Measurements from ENCODE around the gene CALML6.
"Not testable (repeated sequence)": the region's sequence is repeated elsewhere in the genome, so short reads cannot be mapped to it uniquely, and the experiment has no call there.

CALML6 gene

GRCh38 chr1:1914971-1915692 is at the start of gene CALML6:
TSS of gene CALML6 (plus strand) at chr1:1915260. CDS start at chr1:1915281, 21 bp downstream.
- no peak for DNase-seq

GRCh38 chr1:1867164-1867563 is 47.9 kb upstream of the CALML6 start:
- no peak for DNase-seq

DNA sequence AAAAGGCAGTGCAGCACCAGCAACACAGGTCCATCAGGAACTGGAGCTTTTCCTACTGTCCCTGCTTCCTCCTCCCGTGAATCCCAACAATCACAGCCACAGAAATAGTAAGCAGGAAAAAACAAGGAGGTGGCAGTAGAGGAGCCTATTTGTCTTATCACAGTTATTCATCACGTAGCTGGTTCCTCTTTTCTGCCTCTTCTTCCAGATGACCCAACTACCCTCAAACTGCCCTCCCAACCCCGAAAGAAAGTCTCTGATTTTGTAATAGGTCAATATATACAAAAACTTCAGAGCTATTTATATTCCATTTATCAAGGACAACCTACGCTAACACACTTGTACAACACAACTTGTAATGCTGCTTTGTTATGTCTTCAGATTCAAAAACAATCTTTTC is 45.6 kb upstream of the CALML6 start:
- DNase-seq, result no peak

DNA sequence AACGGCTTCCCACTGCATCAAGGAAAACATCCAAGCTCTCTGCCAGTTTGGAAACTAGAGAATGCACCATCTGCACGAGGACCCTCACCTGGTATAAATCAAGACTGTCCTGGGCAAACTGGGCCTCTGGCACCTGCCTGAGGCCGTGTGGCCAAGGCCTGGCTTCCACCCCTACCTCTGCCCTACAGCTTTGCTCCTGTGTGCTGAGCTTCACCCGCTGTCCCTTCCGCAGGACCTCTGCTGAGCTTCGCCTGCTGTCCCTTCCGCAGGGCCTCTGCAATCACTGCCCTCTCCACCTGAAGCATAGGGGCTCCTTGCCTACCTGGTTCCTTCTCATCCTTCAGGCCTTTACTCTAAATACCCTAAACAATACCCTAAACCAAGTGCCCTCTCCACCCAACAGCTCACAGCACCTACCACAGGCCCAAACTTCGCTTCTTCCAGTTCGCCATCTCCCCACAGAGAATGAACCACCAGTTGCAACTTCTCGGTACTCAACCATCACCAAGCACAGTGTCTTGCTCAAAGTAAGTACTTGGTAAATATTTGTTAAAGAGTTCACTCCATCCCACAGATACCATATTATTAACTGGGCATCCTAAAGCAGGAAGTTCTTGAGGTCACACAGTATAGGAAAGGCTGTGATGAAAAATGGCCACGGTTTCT is 42.6 kb upstream of the CALML6 start:
- DNase-seq, result no peak

GRCh38 chr1:1873186-1873585 is 41.9 kb upstream of the CALML6 start:
- DNase-seq, result no peak

DNA sequence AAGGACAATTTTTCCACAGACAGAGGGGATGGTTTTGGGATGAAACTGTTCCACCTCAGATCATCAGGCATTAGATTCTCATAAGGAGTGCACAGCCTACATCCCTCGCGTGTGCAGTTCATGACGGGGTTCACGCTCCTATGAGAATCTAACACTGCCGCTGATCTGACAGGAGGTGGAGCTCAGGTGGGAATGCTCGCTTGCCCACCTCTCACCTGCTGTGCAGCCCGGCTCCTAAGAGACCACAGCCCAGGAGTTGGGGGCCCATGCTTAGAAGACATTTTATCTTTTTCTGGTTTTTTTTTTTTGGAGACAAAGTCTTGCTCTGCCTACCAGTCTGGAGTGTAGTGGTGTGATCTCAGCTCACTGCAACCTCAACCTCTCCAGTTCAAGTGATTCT is 40.2 kb upstream of the CALML6 start:
- DNase-seq, result no peak

GRCh38 chr1:1875932-1876331 is 39.1 kb upstream of the CALML6 start:
- no peak for DNase-seq

GRCh38 chr1:1876335-1876930 is 38.6 kb upstream of the CALML6 start:
- no peak for DNase-seq

- no peak for DNase-seq
Observed at GRCh38 chr1:1877865-1878436, 37.1 kb upstream of the CALML6 start.

GRCh38 chr1:1879942-1880341 is 35.1 kb upstream of the CALML6 start:
- no peak for DNase-seq

DNA sequence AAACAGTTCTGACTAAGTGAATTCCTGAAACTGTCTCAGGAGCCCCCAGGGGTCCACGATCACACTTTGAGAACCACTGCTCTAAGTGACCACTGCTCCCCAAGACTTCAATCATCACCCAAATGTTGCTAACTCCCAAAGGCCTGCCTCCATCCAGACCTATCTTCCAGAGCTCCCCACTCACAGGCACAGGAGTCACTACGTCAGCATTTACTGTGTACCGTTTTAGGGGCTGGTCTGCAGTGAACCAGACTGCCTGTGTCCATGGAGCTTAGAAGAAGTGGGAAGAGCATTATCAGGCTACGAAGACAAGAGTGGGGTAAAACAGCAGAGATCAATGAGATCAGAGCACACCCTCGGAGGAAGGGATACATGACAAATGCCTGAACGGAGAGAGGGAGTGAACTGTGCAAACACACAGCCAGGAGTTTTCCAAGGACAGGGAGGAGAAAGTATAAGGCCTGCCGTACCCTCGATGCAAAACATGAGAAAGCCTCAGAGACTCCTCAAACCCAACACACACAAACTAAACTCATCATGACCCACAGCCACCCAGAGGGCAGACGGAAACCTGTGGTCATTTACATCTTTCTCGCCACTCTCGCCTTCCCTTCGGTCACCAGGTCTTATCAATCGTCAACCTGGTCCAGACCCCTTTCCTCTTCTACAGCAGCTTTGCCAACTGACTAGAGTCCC is 34.3 kb upstream of the CALML6 start:
- DNase-seq, result no peak

- no peak for DNase-seq
Observed at GRCh38 chr1:1881727-1882126, 33.3 kb upstream of the CALML6 start.

DNA sequence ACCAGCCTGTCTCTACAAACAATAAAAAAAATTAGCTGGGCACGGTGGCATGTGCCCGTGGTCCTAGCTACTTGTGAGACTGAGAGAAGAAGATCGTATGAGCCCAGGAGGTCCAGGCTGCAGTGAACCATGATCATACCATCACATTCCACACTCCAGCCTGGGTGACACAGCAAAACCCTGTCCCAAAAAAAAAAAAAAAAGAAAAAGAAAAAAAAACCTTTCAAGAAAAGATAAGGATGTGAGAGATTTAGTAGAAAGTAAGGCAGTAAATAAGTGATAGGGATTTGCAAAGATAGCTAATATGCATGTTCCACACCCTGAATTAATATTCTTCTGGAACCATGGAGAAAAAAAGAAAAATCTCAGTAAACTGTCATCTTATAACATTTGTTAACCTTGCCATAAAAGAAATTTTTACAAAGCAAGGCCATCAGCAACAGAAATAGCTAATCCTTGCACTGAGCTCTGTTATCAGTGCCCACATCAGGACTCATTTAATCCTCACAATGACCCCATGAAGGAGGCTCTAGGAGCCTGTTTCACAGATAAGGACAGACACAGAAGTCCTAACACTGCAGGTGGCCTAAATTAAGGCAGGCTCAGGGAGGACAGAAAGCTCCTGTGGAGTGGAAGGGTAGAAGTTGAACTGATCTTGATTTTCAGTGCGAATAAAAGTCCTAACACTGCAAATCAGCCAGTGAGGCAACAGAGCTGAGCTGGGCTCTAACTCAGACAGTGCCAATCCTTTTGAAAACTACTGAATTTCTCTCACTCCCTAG is 31.8 kb upstream of the CALML6 start:
- DNase-seq, result no peak

GRCh38 chr1:1883890-1884289 is 31.2 kb upstream of the CALML6 start:
- not testable (repeated sequence) for DNase-seq

GRCh38 chr1:1889090-1889750 is 25.8 kb upstream of the CALML6 start:
- no peak for DNase-seq

DNA sequence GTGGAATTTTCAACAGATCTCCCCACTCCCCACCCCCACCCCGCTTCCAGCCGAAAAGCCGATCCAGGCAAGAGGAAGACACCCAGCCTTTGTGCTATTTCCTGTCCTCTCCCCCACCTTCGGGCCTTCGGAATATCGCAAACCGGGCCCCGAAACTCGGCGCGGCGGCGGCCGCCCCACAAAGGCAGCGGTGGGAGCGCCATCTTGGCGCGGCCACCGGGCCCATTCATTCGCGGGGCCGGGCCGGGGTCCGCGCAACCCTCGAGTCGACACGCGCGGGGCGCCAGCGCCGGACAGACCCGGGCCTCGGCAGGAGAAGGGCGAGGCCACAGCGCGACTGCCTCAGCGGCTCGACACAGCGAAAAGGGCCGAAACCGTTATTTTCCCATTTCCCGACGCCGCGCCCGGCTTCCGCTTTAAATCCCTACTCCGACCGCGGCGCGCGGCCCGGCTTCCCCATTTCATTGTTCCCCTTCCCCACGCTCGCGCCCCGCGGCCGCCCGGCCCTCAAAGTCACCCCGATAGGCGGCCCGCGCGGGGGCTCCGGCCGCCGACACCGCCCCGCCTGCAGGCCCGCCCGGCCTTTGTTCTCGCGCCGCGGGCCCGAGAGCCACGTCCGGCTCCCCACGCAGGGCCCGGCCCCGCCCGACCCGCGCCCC is 25.1 kb upstream of the CALML6 start:
- DNase-seq, result no peak

GRCh38 chr1:1890506-1891348 is 24.3 kb upstream of the CALML6 start, which contains the start of gene GNB1:
TSS of gene GNB1 (minus strand) at chr1:1891087. CDS start at chr1:1825453, 65,634 bp downstream.
- DNase-seq, result peak; percentile 39

GRCh38 chr1:1891349-1892078 is 23.5 kb upstream of the CALML6 start:
- DNase-seq, result no peak

- no peak for DNase-seq
Observed at GRCh38 chr1:1892079-1892762, 22.8 kb upstream of the CALML6 start.
